Testis (tissue), 2 donors: ENCODE results near the gene RRP36.

Experiments
- POLR2A ChIP-seq: fragments of 450-650 bp; IDR thresholded peaks from one replicate; pipeline ENCODE4 v1.6.1; 2017; ENCODE audit warnings: antibody characterized with exemption, mild to moderate bottlenecking, moderate library complexity
- TF ChIP-seq, protein P1 (sequence below), 3 experiments: fragments of 450-650 bp in 2 of 3; fragments of 200-600 bp in 1 of 3; sonication (generic) in 1 of 3; IDR thresholded peaks; one replicate each; pipeline ENCODE4 v1.5.1; 2016 to 2019; ENCODE audit warnings: antibody characterized with exemption in 3 of 3, mild to moderate bottlenecking in 2 of 3, moderate library complexity in 1 of 3

DNA sequence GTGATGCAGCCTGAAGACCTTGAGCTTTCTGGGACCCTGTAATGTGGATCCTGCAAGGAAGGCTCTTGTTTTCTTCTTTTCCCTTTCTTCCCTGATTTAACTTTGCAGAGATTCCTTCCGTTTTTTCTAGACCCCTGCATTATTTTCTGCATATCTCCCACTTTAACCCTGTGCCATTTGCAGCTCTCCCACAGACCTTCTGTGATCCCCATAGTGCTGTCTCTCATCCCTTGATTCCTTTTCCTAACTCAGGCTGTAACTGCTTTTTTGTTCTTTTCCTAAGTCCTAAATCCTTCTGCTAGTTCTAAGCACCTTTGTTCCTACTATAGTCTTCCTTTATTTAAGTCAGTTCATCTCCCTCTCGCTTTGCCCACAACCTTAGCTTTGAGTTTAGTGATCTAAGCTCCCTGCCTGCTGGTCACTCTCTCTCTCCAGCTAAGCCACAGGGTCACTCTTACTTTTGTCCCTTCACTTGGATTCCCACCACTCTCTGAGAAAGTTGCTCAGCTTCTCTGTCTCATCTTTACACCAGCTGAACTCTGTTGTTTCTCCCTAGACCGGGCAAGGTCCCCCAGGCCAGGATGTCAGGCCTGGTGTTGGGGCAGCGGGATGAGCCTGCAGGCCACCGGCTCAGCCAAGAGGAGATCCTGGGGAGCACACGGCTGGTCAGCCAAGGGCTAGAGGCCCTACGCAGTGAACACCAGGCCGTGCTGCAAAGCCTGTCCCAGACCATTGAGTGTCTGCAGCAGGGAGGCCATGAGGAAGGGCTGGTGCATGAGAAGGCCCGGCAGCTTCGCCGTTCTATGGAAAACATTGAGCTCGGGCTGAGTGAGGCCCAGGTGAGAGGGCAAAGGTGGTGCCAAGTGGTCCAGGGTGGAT, 39.6 kb downstream of the RRP36 start:
- TF ChIP-seq POLR2A: no peak
- TF ChIP-seq, protein P1, sequence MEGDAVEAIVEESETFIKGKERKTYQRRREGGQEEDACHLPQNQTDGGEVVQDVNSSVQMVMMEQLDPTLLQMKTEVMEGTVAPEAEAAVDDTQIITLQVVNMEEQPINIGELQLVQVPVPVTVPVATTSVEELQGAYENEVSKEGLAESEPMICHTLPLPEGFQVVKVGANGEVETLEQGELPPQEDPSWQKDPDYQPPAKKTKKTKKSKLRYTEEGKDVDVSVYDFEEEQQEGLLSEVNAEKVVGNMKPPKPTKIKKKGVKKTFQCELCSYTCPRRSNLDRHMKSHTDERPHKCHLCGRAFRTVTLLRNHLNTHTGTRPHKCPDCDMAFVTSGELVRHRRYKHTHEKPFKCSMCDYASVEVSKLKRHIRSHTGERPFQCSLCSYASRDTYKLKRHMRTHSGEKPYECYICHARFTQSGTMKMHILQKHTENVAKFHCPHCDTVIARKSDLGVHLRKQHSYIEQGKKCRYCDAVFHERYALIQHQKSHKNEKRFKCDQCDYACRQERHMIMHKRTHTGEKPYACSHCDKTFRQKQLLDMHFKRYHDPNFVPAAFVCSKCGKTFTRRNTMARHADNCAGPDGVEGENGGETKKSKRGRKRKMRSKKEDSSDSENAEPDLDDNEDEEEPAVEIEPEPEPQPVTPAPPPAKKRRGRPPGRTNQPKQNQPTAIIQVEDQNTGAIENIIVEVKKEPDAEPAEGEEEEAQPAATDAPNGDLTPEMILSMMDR (IDR thresholded peaks at IDR 0.05): no peak
